ENCODE data around the gene BNC2.

DNA sequence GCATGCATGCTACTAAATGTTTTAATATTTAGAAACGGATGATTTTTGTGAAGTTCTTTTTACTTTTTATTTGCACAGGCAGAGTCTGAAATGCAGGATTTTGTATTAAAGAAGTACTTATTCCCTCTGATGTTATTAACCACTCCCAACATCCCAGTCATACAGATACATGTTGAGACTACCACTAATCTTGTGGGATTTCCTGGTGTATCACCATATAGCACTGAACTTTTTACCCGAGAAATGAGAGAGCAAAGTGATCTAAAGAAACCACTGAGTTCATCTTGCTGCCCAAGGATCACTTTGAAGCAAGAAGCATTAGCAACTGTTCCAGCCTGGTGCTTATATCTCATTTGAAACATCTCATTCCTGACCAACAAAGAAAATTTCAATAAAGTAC, 443.8 kb downstream of the BNC2 start:
- TF ChIP-seq CEBPB (IDR thresholded peaks at IDR 0.05) (no peak), CREB1 (IDR thresholded peaks at IDR 0.05; ENCODE audit: low read depth) (no peak), TCF12 (IDR thresholded peaks at IDR 0.05; ENCODE audit: low read depth) (no peak), YY1 (IDR thresholded peaks at IDR 0.05; ENCODE audit: low read depth) (no peak), TAF1 (IDR thresholded peaks at IDR 0.05; ENCODE audit: low read depth) (no peak), EP300 (IDR thresholded peaks at IDR 0.05; ENCODE audit: borderline replicate concordance) (no peak), RAD21 (IDR thresholded peaks at IDR 0.05; ENCODE audit: low read depth) (no peak), FOXM1 (IDR thresholded peaks at IDR 0.05; ENCODE audit: borderline replicate concordance, low read depth) (no peak), TEAD4 (IDR thresholded peaks at IDR 0.05) (no peak), ZBTB7A (IDR thresholded peaks at IDR 0.05; ENCODE audit: low read depth) (no peak)
- TF ChIP-seq, protein P1, sequence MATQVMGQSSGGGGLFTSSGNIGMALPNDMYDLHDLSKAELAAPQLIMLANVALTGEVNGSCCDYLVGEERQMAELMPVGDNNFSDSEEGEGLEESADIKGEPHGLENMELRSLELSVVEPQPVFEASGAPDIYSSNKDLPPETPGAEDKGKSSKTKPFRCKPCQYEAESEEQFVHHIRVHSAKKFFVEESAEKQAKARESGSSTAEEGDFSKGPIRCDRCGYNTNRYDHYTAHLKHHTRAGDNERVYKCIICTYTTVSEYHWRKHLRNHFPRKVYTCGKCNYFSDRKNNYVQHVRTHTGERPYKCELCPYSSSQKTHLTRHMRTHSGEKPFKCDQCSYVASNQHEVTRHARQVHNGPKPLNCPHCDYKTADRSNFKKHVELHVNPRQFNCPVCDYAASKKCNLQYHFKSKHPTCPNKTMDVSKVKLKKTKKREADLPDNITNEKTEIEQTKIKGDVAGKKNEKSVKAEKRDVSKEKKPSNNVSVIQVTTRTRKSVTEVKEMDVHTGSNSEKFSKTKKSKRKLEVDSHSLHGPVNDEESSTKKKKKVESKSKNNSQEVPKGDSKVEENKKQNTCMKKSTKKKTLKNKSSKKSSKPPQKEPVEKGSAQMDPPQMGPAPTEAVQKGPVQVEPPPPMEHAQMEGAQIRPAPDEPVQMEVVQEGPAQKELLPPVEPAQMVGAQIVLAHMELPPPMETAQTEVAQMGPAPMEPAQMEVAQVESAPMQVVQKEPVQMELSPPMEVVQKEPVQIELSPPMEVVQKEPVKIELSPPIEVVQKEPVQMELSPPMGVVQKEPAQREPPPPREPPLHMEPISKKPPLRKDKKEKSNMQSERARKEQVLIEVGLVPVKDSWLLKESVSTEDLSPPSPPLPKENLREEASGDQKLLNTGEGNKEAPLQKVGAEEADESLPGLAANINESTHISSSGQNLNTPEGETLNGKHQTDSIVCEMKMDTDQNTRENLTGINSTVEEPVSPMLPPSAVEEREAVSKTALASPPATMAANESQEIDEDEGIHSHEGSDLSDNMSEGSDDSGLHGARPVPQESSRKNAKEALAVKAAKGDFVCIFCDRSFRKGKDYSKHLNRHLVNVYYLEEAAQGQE (IDR thresholded peaks at IDR 0.05; ENCODE audit: low read depth), result no peak
- TF ChIP-seq, protein P2, sequence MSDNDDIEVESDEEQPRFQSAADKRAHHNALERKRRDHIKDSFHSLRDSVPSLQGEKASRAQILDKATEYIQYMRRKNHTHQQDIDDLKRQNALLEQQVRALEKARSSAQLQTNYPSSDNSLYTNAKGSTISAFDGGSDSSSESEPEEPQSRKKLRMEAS (IDR thresholded peaks at IDR 0.05), result no peak

All from Ishikawa (cell line).